Epithelial cell of prostate (primary cell): Measurements from ENCODE around the gene HSF2BP.
A peak's percentile ranks its signal among the peaks of the same experiment; 100 is the strongest.
"Not testable (repeated sequence)": the region's sequence is repeated elsewhere in the genome, so short reads cannot be mapped to it uniquely, and the experiment has no call there.

Experiments
- DNase-seq: peaks from one replicate; pipeline ENCODE4 v3.0.0-alpha.2; 2011; ENCODE audit warnings: low read depth, low spot score
- H3K27ac ChIP-seq: fragments of 450-650 bp; 2 replicates; pipeline ENCODE4 v1.5.1; 2017; ENCODE audit warnings: mild to moderate bottlenecking

The HSF2BP gene

DNA sequence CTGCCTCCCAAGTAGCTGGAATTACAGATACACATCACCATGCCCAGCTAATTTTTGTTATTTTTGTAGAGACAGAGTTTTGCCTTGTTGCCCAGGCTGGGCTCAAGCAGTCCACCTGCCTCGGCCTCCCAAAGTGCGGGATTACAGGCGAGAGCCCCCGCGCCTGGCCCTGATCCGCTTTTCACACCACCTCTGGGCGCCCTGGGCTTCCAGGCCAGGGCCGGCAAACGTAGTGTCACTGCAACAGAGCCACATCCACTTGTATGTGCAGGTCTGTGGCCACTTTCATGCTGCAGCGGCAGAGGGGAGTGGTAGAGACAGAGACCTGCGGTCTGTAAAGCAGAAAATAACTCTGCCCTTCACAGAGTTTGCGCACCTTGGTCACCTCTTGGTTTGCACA lies 29.6 kb upstream of the HSF2BP start:
- no peak overlapping the region for H3K27ac ChIP-seq
- no peak for DNase-seq

- no peak overlapping the region for H3K27ac ChIP-seq
- no peak for DNase-seq
These were observed 28.5 kb upstream of the HSF2BP start for GRCh38 chr21:43687566-43688399.

GRCh38 chr21:43686811-43687565 lies 27.7 kb upstream of the HSF2BP start:
- no peak overlapping the region for H3K27ac ChIP-seq
- no peak for DNase-seq

DNA sequence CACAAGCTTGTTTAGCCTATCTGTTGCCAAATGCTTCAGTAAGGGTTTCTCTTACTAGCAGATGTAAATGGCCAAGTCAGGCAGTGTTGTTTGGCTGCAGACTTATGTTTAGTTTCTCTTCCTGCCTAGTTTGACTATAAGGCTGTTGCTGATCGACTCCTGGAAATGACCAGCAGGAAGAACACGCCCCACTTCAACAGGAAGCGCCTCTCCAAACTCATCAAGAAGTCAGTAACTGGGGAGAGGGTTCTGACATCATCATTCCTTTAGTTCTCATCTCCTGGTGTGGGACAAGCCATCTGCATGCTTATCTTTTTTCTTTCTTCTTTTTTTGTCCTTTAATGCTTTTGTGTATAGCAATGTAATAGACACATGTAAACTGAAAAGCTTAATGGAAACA lies 25.1 kb upstream of the HSF2BP start:
- DNase-seq: no peak
- H3K27ac ChIP-seq: no peak overlapping the region

GRCh38 chr21:43681650-43682049 lies 22.4 kb upstream of the HSF2BP start:
- DNase-seq: no peak
- peak overlapping the region; percentile 46 for H3K27ac ChIP-seq

DNA sequence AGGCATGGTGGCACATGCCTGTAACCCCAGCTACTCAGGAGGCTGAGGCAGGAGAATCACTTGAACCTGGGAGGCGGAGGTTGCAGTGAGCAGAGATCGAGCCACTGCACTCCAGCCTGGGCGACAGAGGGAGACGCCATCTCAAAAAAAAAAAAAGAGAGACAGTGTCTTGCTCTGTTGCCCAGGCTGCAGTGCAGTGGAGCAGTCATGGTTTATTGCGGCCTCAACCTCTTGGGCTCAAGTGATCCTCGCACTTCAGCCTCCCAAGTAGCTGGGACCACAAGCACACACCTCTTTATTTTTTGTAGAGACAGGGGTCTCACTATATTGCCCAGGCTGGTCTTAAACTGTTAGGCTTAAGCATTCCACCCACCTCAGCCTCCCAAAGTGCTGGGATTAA lies 21.1 kb upstream of the HSF2BP start:
- not testable (repeated sequence) for H3K27ac ChIP-seq, DNase-seq

DNA sequence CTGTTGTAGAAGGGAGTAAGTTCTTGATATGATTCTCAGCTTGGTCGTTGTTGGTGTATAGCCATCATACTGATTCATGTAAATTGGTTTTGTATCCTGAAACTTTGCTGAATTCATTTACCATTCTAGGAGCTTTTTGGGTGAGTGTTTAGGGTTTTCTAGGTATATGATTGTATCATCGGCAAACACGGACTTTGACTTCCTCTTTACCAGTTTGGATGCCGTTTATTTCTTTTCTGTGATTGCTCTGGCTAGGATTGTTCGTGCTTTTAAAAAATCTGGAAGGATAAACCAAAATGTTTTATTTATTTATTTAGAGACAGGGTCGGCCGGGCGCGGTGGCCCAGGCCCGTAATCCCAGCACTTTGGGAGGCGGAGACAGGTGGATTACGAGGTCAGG lies 20.7 kb upstream of the HSF2BP start:
- H3K27ac ChIP-seq: no peak overlapping the region

GRCh38 chr21:43676391-43676790 lies 17.1 kb upstream of the HSF2BP start:
- no peak for DNase-seq
- no peak overlapping the region for H3K27ac ChIP-seq

More for the DNA sequence above, 20.7 kb upstream of the HSF2BP start:
- no peak for DNase-seq

DNA sequence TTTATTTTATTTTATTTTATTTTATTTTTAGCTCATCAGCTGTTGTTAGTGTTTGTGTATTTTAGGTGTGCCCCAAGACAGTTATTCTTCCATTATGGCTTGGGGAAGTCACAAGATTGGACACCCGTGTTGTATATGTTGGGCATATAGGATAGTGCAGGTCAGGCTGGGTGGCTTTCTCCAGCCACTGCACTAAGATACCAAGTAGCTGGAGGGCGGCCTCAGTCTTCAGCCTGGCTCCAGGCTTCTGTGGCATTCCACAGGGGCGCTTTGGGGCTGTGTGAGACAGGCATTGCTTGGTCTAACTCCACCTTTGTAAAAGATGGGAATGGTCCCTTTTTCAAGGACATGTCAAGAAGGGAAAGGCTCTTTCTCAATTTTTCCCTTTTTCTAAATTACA lies 16.6 kb upstream of the HSF2BP start:
- no peak overlapping the region for H3K27ac ChIP-seq
- DNase-seq: no peak

- no peak overlapping the region for H3K27ac ChIP-seq
- DNase-seq: no peak
These were observed 10.7 kb upstream of the HSF2BP start for GRCh38 chr21:43669828-43670605.

- peak; percentile 14 for DNase-seq
- H3K27ac ChIP-seq: peak overlapping the region; percentile 51
These were observed 8.1 kb upstream of the HSF2BP start for GRCh38 chr21:43667191-43667904.

- DNase-seq: no peak
- no peak overlapping the region for H3K27ac ChIP-seq
These were observed 6.6 kb upstream of the HSF2BP start for GRCh38 chr21:43665879-43666278.

GRCh38 chr21:43664358-43664757 lies 5.1 kb upstream of the HSF2BP start:
- H3K27ac ChIP-seq: no peak overlapping the region
- no peak for DNase-seq

- DNase-seq: no peak
- H3K27ac ChIP-seq: no peak overlapping the region
These were observed 3.7 kb upstream of the HSF2BP start for GRCh38 chr21:43663033-43663432.

- H3K27ac ChIP-seq: no peak overlapping the region
- no peak for DNase-seq
These were observed 3.0 kb upstream of the HSF2BP start for GRCh38 chr21:43662286-43662685.

GRCh38 chr21:43658769-43659135 lies 536 bp downstream of the HSF2BP start:
- no peak for DNase-seq
- peak overlapping the region; percentile 63 for H3K27ac ChIP-seq

GRCh38 chr21:43658088-43658741 lies 1.1 kb downstream of the HSF2BP start:
- no peak overlapping the region for H3K27ac ChIP-seq
- DNase-seq: no peak

GRCh38 chr21:43657355-43658087 lies 1.8 kb downstream of the HSF2BP start:
- DNase-seq: no peak
- no peak overlapping the region for H3K27ac ChIP-seq
